ENCODE results near the gene MPP2. TPM values are rescaled to one million over a fixed set of nuclear protein-coding genes. Genes with fewer than 3 reads are reported as not detected.
"Not testable (repeated sequence)": the region's sequence is repeated elsewhere in the genome, so short reads cannot be mapped to it uniquely, and the experiment has no call there.

MPP2 gene
- total and polyA plus RNA-seq, 2 experiments from 2014 or later, result 4.1 to 5.1 TPM

GRCh38 chr17:43842975-43843325 is 64.4 kb downstream of the MPP2 start:
- 73 to 77% methylated on average over 7 of the region's 7 CpGs for WGBS, 2 experiments (ENCODE audit: low coverage in 1 of 2, low lambda C conversion rate in 2 of 2, missing lambda C conversion rate in 2 of 2)
- no peaks in the 10 kb centered on the region for H3F3A ChIP-seq (ENCODE audit: insufficient read depth)
- no peaks in the 10 kb centered on the region for H3K9me2 ChIP-seq (ENCODE audit: insufficient read depth)
- DNase-seq, result no peak
- no peak overlapping the region for H2AFZ ChIP-seq
- no peak overlapping the region for H3K4me2 ChIP-seq (ENCODE audit: unreplicated experiment)
- H3K9me3 ChIP-seq (ENCODE audit: low read depth), result no peaks in the 10 kb centered on the region
- no peak overlapping the region for H3K9ac ChIP-seq
- H3K27me3 ChIP-seq (replicated peaks; ENCODE audit: insufficient read depth), result peaks cover 26% of the 10 kb centered on the region; the same call in 1 of the 2 replicates
- H3K27ac ChIP-seq, result no peak overlapping the region
- in situ Hi-C loops (cut with MboI), result no loop called here
- H3K79me2 ChIP-seq (ENCODE audit: insufficient read depth), result no peaks in the 10 kb centered on the region
- H3K36me3 ChIP-seq (ENCODE audit: low read depth), result no peaks in the 10 kb centered on the region
- TF ChIP-seq EZH2 (IDR thresholded peaks at IDR 0.05; ENCODE audit: insufficient read depth, poor library complexity, severe bottlenecking), result no peak
- no peak for TF ChIP-seq EZH2phosphoT487 (IDR thresholded peaks at IDR 0.05; ENCODE audit: insufficient read depth, low read depth)
- H4K20me1 ChIP-seq (ENCODE audit: insufficient read depth), result no peaks in the 10 kb centered on the region
- H3K4me3 ChIP-seq, result no peak overlapping the region
- peaks cover 7% of the 10 kb centered on the region; the same call in 1 of the 2 replicates for H3K4me1 ChIP-seq (ENCODE audit: insufficient read depth)

- H3K4me1 ChIP-seq (ENCODE audit: insufficient read depth); H3F3A ChIP-seq (ENCODE audit: insufficient read depth); H3K36me3 ChIP-seq (ENCODE audit: low read depth); H3K9me3 ChIP-seq (ENCODE audit: low read depth); H2AFZ ChIP-seq; in situ Hi-C loops (cut with MboI); H3K27ac ChIP-seq; H3K79me2 ChIP-seq (ENCODE audit: insufficient read depth); H4K20me1 ChIP-seq (ENCODE audit: insufficient read depth); H3K9ac ChIP-seq; H3K9me2 ChIP-seq (ENCODE audit: insufficient read depth): not testable (repeated sequence)
- peak overlapping the region; percentile 61 for H3K4me2 ChIP-seq (ENCODE audit: unreplicated experiment)
- H3K27me3 ChIP-seq (replicated peaks; ENCODE audit: insufficient read depth), result peaks cover 24% of the 10 kb centered on the region; the same call in 1 of the 2 replicates
- DNase-seq, result peak; percentile 64
- H3K4me3 ChIP-seq, result peak overlapping the region; percentile 29; the same call in 1 of the 2 replicates
- WGBS, 2 experiments (ENCODE audit: low coverage in 1 of 2, low lambda C conversion rate in 2 of 2, missing lambda C conversion rate in 2 of 2), result 51 to 69% methylated on average over 16 to 54 of the region's 54 CpGs
These were observed 65.0 kb downstream of the MPP2 start for GRCh38 chr17:43842091-43842974.

GRCh38 chr17:43841282-43841681 is 66.1 kb downstream of the MPP2 start:
- H3K4me1 ChIP-seq (ENCODE audit: insufficient read depth), result peaks cover 7% of the 10 kb centered on the region; the same call in 1 of the 2 replicates
- H3K4me2 ChIP-seq (ENCODE audit: unreplicated experiment), result no peak overlapping the region
- H3K9me2 ChIP-seq (ENCODE audit: insufficient read depth), result no peaks in the 10 kb centered on the region
- no peaks in the 10 kb centered on the region for H3K9me3 ChIP-seq (ENCODE audit: low read depth)
- no peak for TF ChIP-seq EZH2 (IDR thresholded peaks at IDR 0.05; ENCODE audit: insufficient read depth, poor library complexity, severe bottlenecking)
- TF ChIP-seq EZH2phosphoT487 (IDR thresholded peaks at IDR 0.05; ENCODE audit: insufficient read depth, low read depth), result no peak
- no peaks in the 10 kb centered on the region for H3K79me2 ChIP-seq (ENCODE audit: insufficient read depth)
- in situ Hi-C loops (cut with MboI), result no loop called here
- no peak overlapping the region for H3K9ac ChIP-seq
- no peak for DNase-seq
- H3K36me3 ChIP-seq (ENCODE audit: low read depth), result no peaks in the 10 kb centered on the region
- H2AFZ ChIP-seq, result no peak overlapping the region
- H3K27me3 ChIP-seq (replicated peaks; ENCODE audit: insufficient read depth), result peaks cover 24% of the 10 kb centered on the region; the same call in 1 of the 2 replicates
- H3K27ac ChIP-seq, result no peak overlapping the region
- no peaks in the 10 kb centered on the region for H3F3A ChIP-seq (ENCODE audit: insufficient read depth)
- no peaks in the 10 kb centered on the region for H4K20me1 ChIP-seq (ENCODE audit: insufficient read depth)
- no peak overlapping the region for H3K4me3 ChIP-seq
- WGBS, 2 experiments (ENCODE audit: low coverage in 1 of 2, low lambda C conversion rate in 2 of 2, missing lambda C conversion rate in 2 of 2), result 53 to 54% methylated on average over 4 of the region's 4 CpGs

- 75 to 76% methylated on average over 4 of the region's 4 CpGs for WGBS, 2 experiments (ENCODE audit: low coverage in 1 of 2, low lambda C conversion rate in 2 of 2, missing lambda C conversion rate in 2 of 2)
- Histone ChIP-seq H3K4me3 (no peak overlapping the region), H3K4me2 (ENCODE audit: unreplicated experiment) (no peak overlapping the region), H3K79me2 (ENCODE audit: insufficient read depth) (no peaks in the 10 kb centered on the region), H3K4me1 (ENCODE audit: insufficient read depth) (peaks cover 7% of the 10 kb centered on the region; the same call in 1 of the 2 replicates), H3K9me2 (ENCODE audit: insufficient read depth) (no peaks in the 10 kb centered on the region), H3F3A (ENCODE audit: insufficient read depth) (no peaks in the 10 kb centered on the region), H3K36me3 (ENCODE audit: low read depth) (no peaks in the 10 kb centered on the region), H3K9me3 (ENCODE audit: low read depth) (no peaks in the 10 kb centered on the region), H4K20me1 (ENCODE audit: insufficient read depth) (no peaks in the 10 kb centered on the region), H3K27ac (no peak overlapping the region), H3K27me3 (replicated peaks; ENCODE audit: insufficient read depth) (peaks cover 24% of the 10 kb centered on the region; the same call in 1 of the 2 replicates), H3K9ac (no peak overlapping the region), H2AFZ (no peak overlapping the region)
- in situ Hi-C loops (cut with MboI), result no loop called here
- TF ChIP-seq EZH2 (IDR thresholded peaks at IDR 0.05; ENCODE audit: insufficient read depth, poor library complexity, severe bottlenecking) (no peak), EZH2phosphoT487 (IDR thresholded peaks at IDR 0.05; ENCODE audit: insufficient read depth, low read depth) (no peak)
- DNase-seq, result no peak
These were observed 66.5 kb downstream of the MPP2 start for GRCh38 chr17:43840814-43841213.

Measured in GM23248 (cell line).